ENCODE data around the gene ADAMTSL1. TPM values are rescaled to one million over a fixed set of nuclear protein-coding genes. Genes with fewer than 3 reads are reported as not detected.

Gene ADAMTSL1
- total RNA-seq, 1 experiment from 2014 or later: not detected

DNA sequence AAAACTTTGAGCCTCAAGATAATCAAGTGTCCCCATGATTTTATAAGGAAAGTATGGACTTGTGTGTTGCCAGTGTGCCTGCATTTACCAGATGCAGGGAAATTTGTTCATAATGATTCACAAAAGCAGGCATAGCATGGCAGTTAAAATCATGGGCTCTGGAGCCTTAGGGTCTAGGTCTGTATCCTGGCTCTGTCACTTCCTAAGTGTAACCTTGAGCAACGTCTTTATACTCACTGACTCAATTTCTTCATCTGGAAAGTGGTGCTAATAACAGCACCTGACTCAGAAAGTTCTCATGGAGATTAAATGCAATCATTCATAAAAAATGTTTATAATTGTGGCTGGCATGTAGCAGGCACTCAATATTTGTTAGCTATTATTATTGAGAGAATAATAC is 324.2 kb downstream of the ADAMTSL1 start:
- BruUV-seq (replicated peaks): no TSS peak

More for the DNA sequence above, 324.2 kb downstream of the ADAMTSL1 start:
- H3K9me2 ChIP-seq (ENCODE audit: insufficient read depth): no peaks in the 10 kb centered on the region
- no peaks in the 10 kb centered on the region for H3K36me3 ChIP-seq (ENCODE audit: control insufficient read depth in 1 of 2, insufficient read depth in 2 of 2, low read length in 2 of 2)
- no peaks in the 10 kb centered on the region for H3K9me3 ChIP-seq (ENCODE audit: control insufficient read depth in 1 of 2, insufficient read depth in 1 of 2, low read depth in 1 of 2, low read length in 2 of 2)
- H4K20me1 ChIP-seq (ENCODE audit: insufficient read depth): no peaks in the 10 kb centered on the region
- no peak overlapping the region for H3K4me3 ChIP-seq (replicated peaks in 1 of 2; ENCODE audit: low read depth in 1 of 2, low read length in 2 of 2)
- no peak overlapping the region for H2AFZ ChIP-seq (ENCODE audit: low read depth, low read length, poor library complexity, severe bottlenecking)
- no peak for DNase-seq (ENCODE audit: low read depth, low spot score)
- H3K27me3 ChIP-seq (ENCODE audit: insufficient read depth, low read length): peaks cover 17% of the 10 kb centered on the region; the same call in 1 of the 2 replicates
- ChIA-PET CTCF (no interaction called here), RAD21 (ENCODE audit: low non-redundant PET in 1 of 2, low total read pairs in 2 of 2, uncharacterized antibody in 2 of 2, unreplicated experiment in 2 of 2) (no interaction called here), POLR2A (no interaction called here)
- TF ChIP-seq ZFX (IDR thresholded peaks at IDR 0.05) (no peak), FOSL1 (IDR thresholded peaks at IDR 0.05; ENCODE audit: low read depth) (no peak), SIN3A (IDR thresholded peaks at IDR 0.05; ENCODE audit: low read depth) (no peak), SP1 (IDR thresholded peaks at IDR 0.05; ENCODE audit: low read depth) (no peak), POLR2AphosphoS5 (IDR thresholded peaks at IDR 0.05; ENCODE audit: low read depth, low read length) (no peak), POLR2A (IDR thresholded peaks at IDR 0.05; ENCODE audit: borderline replicate concordance, extremely low read depth, insufficient read depth, insufficient read length) (no peak), ZNF274 (IDR thresholded peaks at IDR 0.05; ENCODE audit: low read depth, low read length) (no peak), CBX3 (IDR thresholded peaks at IDR 0.05; ENCODE audit: low read depth) (no peak), CEBPB (IDR thresholded peaks at IDR 0.05; ENCODE audit: low read depth) (no peak), RAD21 (IDR thresholded peaks at IDR 0.05; ENCODE audit: low read depth) (no peak), EZH2phosphoT487 (IDR thresholded peaks at IDR 0.05; ENCODE audit: borderline replicate concordance) (no peak), EZH2 (IDR thresholded peaks at IDR 0.05) (no peak), YY1 (IDR thresholded peaks at IDR 0.05; ENCODE audit: extremely low read depth, insufficient replicate concordance, low read depth, low read length) (no peak), EGR1 (IDR thresholded peaks at IDR 0.05; ENCODE audit: low read depth) (no peak)
- TF ChIP-seq, protein P1, sequence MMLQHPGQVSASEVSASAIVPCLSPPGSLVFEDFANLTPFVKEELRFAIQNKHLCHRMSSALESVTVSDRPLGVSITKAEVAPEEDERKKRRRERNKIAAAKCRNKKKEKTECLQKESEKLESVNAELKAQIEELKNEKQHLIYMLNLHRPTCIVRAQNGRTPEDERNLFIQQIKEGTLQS (IDR thresholded peaks at IDR 0.05): no peak
- TF ChIP-seq, protein P2, sequence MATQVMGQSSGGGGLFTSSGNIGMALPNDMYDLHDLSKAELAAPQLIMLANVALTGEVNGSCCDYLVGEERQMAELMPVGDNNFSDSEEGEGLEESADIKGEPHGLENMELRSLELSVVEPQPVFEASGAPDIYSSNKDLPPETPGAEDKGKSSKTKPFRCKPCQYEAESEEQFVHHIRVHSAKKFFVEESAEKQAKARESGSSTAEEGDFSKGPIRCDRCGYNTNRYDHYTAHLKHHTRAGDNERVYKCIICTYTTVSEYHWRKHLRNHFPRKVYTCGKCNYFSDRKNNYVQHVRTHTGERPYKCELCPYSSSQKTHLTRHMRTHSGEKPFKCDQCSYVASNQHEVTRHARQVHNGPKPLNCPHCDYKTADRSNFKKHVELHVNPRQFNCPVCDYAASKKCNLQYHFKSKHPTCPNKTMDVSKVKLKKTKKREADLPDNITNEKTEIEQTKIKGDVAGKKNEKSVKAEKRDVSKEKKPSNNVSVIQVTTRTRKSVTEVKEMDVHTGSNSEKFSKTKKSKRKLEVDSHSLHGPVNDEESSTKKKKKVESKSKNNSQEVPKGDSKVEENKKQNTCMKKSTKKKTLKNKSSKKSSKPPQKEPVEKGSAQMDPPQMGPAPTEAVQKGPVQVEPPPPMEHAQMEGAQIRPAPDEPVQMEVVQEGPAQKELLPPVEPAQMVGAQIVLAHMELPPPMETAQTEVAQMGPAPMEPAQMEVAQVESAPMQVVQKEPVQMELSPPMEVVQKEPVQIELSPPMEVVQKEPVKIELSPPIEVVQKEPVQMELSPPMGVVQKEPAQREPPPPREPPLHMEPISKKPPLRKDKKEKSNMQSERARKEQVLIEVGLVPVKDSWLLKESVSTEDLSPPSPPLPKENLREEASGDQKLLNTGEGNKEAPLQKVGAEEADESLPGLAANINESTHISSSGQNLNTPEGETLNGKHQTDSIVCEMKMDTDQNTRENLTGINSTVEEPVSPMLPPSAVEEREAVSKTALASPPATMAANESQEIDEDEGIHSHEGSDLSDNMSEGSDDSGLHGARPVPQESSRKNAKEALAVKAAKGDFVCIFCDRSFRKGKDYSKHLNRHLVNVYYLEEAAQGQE (IDR thresholded peaks at IDR 0.05; ENCODE audit: low read depth): no peak
- TF ChIP-seq, protein P3, sequence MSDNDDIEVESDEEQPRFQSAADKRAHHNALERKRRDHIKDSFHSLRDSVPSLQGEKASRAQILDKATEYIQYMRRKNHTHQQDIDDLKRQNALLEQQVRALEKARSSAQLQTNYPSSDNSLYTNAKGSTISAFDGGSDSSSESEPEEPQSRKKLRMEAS (IDR thresholded peaks at IDR 0.05): no peak
- no peak overlapping the region for H3K4me2 ChIP-seq (ENCODE audit: low read length)
- H3K79me2 ChIP-seq (ENCODE audit: insufficient read depth, low read length): no peaks in the 10 kb centered on the region
- H3K9ac ChIP-seq (ENCODE audit: low read length): no peak overlapping the region
- intact Hi-C loops (cut with micrococcal nuclease): loop anchor here (10.0 kb wide), 1 partner anchor 377 kb away; no protein-coding TSS in a partner anchor
- no peak overlapping the region for H3K27ac ChIP-seq (ENCODE audit: low read depth, low read length)
- ATAC-seq: no peak
- no peaks in the 10 kb centered on the region for H3K4me1 ChIP-seq (ENCODE audit: control insufficient read depth in 1 of 2, insufficient read depth in 2 of 2, low read length in 2 of 2)
